Nephron (organoid): ENCODE results near the gene CLEC16A.

ENCODE experiments used
- H3K27ac Mint-ChIP-seq, 3 experiments: 2 replicates each; pipeline ENCODE4 v1.8.0; 2020; ENCODE audit warnings: mixed read lengths in 3 of 3, mild to moderate bottlenecking in 2 of 3, moderate library complexity in 1 of 3
- H3K27me3 Mint-ChIP-seq: 2 replicates; pipeline ENCODE4 v1.8.0; 2021; ENCODE audit warnings: low read depth, mild to moderate bottlenecking, moderate library complexity, mixed read lengths
- H3K36me3 Mint-ChIP-seq: 2 replicates; pipeline ENCODE4 v1.8.0; 2020; ENCODE audit warnings: low read depth, mixed read lengths
- H3K4me1 Mint-ChIP-seq: 2 replicates; pipeline ENCODE4 v1.8.0; 2020; ENCODE audit warnings: mixed read lengths
- H3K4me3 Mint-ChIP-seq, 3 experiments: 2 replicates each; pipeline ENCODE4 v1.8.0; 2020; ENCODE audit warnings: mild to moderate bottlenecking in 3 of 3, mixed read lengths in 3 of 3, moderate library complexity in 2 of 3
- H3K9me3 Mint-ChIP-seq: 2 replicates; pipeline ENCODE4 v1.8.0; 2020; ENCODE audit warnings: mixed read lengths
- TF ChIP-seq, protein P1 (sequence below), 3 experiments: fragments of 200-600 bp; sonication (generic); IDR thresholded peaks; one replicate each; pipeline ENCODE4 v1.5.0; 2021; ENCODE audit warnings: antibody characterized with exemption in 3 of 3; ENCODE audit not compliant: unreplicated experiment in 3 of 3

The CLEC16A gene

DNA sequence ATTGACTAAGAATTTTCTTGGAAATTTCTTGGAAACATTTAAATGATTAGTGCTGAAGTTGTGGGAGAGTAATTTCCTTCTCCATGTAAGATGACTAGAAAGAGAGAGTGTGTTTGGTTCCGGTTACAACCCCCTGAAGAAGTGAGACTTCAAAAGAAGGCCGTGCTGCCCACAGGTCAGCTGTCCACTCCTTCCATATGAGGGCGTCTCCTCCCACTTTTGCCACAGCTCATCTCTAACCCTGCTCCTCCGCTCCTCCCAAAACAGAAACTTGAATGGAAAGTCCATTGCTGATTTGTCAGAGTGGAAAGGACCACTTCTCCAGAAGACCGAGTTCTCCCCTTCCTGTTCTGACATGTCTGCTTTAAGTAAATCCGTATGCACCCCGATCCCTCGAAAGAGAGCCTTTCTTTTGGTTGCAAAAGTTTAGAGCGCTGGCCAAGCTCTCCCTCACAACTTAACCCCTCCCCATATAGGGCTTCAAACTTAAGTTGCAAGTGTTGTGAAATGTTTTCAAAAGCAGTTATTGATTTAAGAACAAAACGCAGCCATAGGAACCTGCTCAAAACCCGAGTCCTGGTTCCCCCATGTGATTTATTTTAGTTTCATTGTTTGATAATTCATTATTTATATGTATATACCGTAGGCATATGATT, 182.2 kb downstream of the CLEC16A start:
- peak overlapping the region; percentile 53 to 96 (median 91) for H3K27ac Mint-ChIP-seq
- H3K4me1 Mint-ChIP-seq: peaks cover 74% of the 10 kb centered on the region
- H3K9me3 Mint-ChIP-seq: no peaks in the 10 kb centered on the region
- peaks cover 37% of the 10 kb centered on the region for H3K36me3 Mint-ChIP-seq
- no peaks in the 10 kb centered on the region for H3K27me3 Mint-ChIP-seq
- TF ChIP-seq, protein P1, sequence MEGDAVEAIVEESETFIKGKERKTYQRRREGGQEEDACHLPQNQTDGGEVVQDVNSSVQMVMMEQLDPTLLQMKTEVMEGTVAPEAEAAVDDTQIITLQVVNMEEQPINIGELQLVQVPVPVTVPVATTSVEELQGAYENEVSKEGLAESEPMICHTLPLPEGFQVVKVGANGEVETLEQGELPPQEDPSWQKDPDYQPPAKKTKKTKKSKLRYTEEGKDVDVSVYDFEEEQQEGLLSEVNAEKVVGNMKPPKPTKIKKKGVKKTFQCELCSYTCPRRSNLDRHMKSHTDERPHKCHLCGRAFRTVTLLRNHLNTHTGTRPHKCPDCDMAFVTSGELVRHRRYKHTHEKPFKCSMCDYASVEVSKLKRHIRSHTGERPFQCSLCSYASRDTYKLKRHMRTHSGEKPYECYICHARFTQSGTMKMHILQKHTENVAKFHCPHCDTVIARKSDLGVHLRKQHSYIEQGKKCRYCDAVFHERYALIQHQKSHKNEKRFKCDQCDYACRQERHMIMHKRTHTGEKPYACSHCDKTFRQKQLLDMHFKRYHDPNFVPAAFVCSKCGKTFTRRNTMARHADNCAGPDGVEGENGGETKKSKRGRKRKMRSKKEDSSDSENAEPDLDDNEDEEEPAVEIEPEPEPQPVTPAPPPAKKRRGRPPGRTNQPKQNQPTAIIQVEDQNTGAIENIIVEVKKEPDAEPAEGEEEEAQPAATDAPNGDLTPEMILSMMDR (IDR thresholded peaks at IDR 0.05; ENCODE audit: unreplicated experiment in 3 of 3): no peak
- H3K4me3 Mint-ChIP-seq: no peak overlapping the region

DNA sequence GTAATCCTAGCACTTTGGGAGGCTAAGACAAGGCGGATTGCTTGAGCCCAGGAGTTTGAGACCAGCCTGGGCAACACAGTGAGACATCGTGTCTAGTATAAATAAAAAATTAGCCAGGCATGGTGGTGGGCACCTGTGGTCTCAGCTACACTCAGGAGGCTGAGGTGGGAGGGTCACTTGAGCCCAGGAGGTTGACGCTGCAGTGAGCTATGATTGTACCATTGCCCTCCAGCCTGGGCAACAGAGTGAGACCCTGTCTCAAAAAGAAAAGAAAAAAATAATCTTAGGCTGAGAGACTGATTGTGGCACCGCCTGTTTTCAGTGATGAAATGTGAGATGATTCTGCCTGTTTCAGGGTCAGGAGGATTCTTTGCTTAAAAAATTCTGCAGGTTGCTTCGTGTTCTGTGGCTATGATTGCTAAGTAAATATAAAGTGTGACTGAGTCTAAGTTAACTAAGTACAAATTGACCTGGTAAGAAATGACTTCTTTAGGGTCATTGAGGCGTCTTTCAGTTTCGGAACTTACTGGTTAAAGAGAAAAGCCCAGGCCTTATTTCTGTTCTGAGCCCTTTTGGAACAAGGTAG, 183.3 kb downstream of the CLEC16A start:
- no peaks in the 10 kb centered on the region for H3K9me3 Mint-ChIP-seq
- peaks cover 76% of the 10 kb centered on the region for H3K4me1 Mint-ChIP-seq
- peak overlapping the region; percentile 96 to 98 (median 98) for H3K27ac Mint-ChIP-seq
- H3K4me3 Mint-ChIP-seq: no peak overlapping the region
- TF ChIP-seq, protein P1 (IDR thresholded peaks at IDR 0.05; ENCODE audit: unreplicated experiment in 3 of 3): no peak
- H3K27me3 Mint-ChIP-seq: no peaks in the 10 kb centered on the region
- H3K36me3 Mint-ChIP-seq: peaks cover 28% of the 10 kb centered on the region

DNA sequence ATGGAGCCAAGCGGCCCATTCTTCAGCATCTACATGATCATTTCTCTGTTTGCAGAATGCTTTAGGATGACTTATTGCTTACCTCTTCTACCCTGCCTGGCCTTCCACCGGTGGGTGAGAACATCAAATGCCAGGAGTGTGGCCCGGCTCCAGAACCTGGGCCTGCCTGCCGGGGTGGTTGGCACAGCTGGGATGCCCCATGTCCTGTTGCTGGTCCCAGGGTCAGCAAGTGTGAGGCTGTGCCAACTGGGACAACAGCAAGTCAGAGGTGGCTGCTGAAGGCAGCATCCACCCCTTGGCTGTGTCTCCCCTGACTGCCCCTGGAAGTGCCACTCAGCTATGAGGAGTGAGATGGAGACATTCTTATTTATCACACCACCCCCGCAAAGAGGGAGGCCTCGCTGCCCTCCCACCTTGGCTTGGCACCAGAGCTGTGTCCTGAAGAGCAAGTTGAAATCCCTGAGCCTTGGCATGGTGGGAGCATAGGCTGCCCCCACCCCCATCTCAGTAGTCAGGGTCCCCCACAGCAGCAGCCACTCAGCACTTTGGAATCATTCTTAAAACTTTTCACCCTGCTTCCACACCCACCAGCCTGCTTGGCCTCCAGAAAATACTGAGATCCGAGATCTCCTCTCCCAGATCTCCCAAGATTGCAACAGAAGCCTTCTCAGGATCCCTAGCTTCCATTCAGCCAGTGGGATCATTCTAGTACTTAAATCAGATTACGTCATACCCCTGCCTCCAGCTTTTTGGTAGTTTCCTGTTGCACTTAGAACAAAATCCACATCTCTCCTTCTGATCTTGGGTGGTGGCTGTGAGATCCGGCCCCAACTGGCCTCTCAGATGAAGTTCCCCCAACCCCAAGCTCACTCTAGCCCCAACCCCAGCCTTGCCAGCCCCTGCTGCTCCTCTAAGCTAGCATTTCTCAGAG, 184.1 kb downstream of the CLEC16A start:
- peak overlapping the region in 2 of 3 experiments; percentile 22 to 31 for H3K4me3 Mint-ChIP-seq
- TF ChIP-seq, protein P1 (IDR thresholded peaks at IDR 0.05; ENCODE audit: unreplicated experiment in 3 of 3): no peak
- H3K27ac Mint-ChIP-seq: peak overlapping the region; percentile 96 to 98 (median 98)
- H3K27me3 Mint-ChIP-seq: no peaks in the 10 kb centered on the region
- H3K4me1 Mint-ChIP-seq: peaks cover 84% of the 10 kb centered on the region
- H3K9me3 Mint-ChIP-seq: no peaks in the 10 kb centered on the region
- peaks cover 26% of the 10 kb centered on the region for H3K36me3 Mint-ChIP-seq

DNA sequence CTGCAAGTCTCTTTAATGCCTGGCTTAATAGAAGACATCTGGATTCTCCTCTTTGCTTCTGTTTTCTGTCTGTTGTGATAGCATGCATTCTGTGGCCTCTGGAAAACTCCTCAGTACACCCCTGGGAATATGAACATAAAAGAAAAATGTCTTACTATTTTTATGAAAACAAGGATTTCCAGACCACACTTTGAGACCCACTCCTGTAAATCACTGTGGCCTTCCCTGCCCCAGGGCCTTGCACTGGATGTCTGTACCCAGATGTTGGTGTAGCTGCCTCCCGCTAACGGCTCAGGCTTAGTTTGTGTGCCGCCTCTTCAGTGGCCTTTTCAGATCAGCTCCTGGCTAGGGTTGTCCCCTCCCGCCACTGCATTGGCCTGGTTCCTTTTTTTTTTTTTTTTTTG, 185.0 kb downstream of the CLEC16A start:
- Mint-ChIP-seq H3K4me3 (peak overlapping the region in 2 of 3 experiments; percentile 11 to 16), H3K36me3 (peaks cover 17% of the 10 kb centered on the region), H3K27ac (peak overlapping the region; percentile 96 to 98 (median 98)), H3K4me1 (peaks cover 85% of the 10 kb centered on the region), H3K27me3 (peaks cover 6% of the 10 kb centered on the region), H3K9me3 (no peaks in the 10 kb centered on the region)
- TF ChIP-seq, protein P1 (IDR thresholded peaks at IDR 0.05; ENCODE audit: unreplicated experiment in 3 of 3): no peak

DNA sequence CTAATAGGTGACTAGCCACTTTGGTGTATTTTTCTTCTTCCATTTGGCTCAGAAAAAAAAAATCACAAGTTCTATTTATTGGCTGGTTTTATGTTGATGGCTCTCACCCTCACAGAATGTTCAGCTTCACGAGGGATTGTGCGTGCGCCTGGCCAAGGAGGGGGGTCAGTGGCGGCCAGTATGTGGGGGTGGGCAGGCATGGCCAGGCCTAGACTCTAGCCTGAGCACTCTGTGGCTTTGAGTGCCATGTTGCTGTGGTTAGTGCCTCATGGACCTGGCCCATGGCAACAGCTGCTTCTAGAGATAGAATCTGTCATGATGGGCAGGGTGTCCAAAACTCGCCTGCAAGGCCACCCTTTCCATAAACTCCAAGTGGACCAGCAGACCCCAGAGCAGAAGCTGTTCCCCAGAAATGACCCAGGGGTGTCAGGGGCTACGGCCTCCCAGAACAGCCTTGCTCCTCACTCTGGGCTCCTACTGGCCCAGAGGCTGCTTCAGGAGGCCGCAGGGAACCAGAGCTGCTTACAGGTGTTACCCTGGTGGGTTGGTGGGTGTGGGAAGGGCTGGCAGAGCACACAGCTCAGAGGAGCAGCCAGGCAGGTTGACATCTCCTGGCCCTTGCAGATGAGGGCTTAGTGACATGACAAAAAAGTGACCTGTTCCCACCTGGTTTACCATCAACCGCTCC, 186.8 kb downstream of the CLEC16A start:
- TF ChIP-seq, protein P1 (IDR thresholded peaks at IDR 0.05; ENCODE audit: unreplicated experiment in 3 of 3): no peak
- H3K27ac Mint-ChIP-seq: peak overlapping the region; percentile 81 to 88 (median 84)

More for the DNA sequence above, 186.8 kb downstream of the CLEC16A start:
- H3K4me3 Mint-ChIP-seq: peak overlapping the region in 1 of 3 experiments; percentile 5
- H3K4me1 Mint-ChIP-seq: peaks cover 92% of the 10 kb centered on the region
- H3K9me3 Mint-ChIP-seq: no peaks in the 10 kb centered on the region
- peaks cover 6% of the 10 kb centered on the region for H3K27me3 Mint-ChIP-seq
- peaks cover 14% of the 10 kb centered on the region for H3K36me3 Mint-ChIP-seq
